Measurements from ENCODE around the gene CYB561A3. TPM values are rescaled to one million over a fixed set of nuclear protein-coding genes. Genes with fewer than 3 reads are reported as not detected.
A peak's percentile ranks its signal among the peaks of the same experiment; 100 is the strongest.

CYB561A3 gene
- total RNA-seq, 6 experiments from 2014 or later = 38.7 to 52.8 (median 46.7) TPM

DNA sequence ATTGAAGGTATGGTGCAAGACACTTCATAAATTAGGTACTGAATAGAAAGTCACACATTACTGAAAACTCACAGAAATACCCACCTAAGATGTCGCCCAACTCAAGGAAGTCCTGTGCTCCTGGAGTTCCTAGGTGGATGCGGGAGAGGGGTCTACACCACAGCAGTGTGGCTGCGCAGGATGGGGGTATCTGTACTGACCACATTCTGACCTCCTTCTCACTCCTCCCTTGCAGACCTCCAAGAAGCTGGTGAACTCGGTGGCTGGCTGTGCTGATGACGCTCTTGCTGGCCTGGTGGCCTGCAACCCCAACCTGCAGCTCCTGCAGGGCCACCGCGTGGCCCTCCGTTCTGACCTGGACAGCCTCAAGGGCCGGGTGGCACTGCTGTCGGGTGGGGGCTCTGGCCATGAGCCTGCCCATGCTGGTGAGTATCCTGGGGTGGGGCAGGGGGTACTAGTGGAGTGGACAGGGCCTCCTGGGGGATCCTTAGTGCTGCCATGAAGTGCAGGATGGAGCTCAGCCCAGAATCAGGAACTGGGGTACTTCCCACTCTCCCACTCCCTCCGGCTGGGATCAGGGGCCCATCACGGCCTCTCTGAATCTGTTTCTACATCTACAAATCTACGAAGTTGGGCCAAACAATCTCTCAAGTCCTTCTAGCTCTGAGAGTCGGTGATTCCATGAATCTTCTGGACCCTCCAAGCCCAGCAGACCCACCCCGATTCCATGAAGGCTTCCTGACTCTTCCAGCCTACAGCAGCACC is 23.8 kb downstream of the CYB561A3 start:
- no peak overlapping the region for H3K27ac Mint-ChIP-seq
- TF ChIP-seq, protein P1, sequence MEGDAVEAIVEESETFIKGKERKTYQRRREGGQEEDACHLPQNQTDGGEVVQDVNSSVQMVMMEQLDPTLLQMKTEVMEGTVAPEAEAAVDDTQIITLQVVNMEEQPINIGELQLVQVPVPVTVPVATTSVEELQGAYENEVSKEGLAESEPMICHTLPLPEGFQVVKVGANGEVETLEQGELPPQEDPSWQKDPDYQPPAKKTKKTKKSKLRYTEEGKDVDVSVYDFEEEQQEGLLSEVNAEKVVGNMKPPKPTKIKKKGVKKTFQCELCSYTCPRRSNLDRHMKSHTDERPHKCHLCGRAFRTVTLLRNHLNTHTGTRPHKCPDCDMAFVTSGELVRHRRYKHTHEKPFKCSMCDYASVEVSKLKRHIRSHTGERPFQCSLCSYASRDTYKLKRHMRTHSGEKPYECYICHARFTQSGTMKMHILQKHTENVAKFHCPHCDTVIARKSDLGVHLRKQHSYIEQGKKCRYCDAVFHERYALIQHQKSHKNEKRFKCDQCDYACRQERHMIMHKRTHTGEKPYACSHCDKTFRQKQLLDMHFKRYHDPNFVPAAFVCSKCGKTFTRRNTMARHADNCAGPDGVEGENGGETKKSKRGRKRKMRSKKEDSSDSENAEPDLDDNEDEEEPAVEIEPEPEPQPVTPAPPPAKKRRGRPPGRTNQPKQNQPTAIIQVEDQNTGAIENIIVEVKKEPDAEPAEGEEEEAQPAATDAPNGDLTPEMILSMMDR (IDR thresholded peaks at IDR 0.05) = no peak
- H3K36me3 Mint-ChIP-seq (ENCODE audit: low read depth) = no peaks in the 10 kb centered on the region
- no peaks in the 10 kb centered on the region for H3K27me3 Mint-ChIP-seq (ENCODE audit: insufficient read depth)
- no peak overlapping the region for H3K4me3 Mint-ChIP-seq
- DNase-seq = no peak
- no peaks in the 10 kb centered on the region for H3K9me3 Mint-ChIP-seq
- peaks cover 20% of the 10 kb centered on the region for H3K4me1 Mint-ChIP-seq (ENCODE audit: low read depth)

DNA sequence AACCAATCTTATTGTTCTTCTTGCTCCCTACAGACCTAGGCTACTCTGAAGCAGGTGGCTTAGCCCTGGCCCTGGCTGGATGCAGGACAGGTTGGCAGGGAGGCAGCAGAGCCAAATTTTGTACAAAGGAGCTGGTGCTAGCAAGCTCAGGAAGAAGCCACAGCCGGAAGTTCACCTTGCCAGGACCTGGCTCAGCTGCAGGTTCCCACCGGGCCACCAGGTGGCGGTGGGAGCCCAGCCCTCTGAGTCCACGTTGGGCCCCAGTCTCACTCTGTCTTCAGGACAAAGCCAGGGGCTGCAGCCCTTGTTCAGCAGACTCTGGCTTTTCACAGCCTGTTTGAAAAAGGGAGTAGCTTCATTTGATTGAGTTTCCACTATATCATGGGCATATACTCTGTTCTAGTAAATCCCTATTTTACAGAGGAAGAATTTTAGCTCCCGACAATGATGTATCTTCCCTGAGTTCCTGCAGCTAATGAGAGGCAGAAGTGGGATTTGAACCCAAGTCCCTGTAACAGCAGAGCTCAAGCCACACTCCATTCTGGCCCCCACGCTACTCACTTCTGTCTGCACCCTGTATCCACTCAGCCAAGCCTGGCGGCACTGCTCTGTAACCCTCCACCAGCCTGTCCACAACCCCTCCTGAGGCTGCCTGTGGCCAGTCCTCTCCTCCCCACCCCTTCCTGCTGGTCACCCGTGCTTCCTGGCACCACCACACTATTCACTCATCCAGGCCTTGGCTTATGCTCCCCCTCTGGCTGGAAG is 25.3 kb downstream of the CYB561A3 start:
- peak; percentile 38 for DNase-seq
- H3K36me3 Mint-ChIP-seq (ENCODE audit: low read depth) = peaks cover 11% of the 10 kb centered on the region
- TF ChIP-seq, protein P1 (IDR thresholded peaks at IDR 0.05) = peak; percentile 98
- no peaks in the 10 kb centered on the region for H3K9me3 Mint-ChIP-seq
- H3K27me3 Mint-ChIP-seq (ENCODE audit: insufficient read depth) = no peaks in the 10 kb centered on the region; the same call in 1 of the 2 replicates
- no peak overlapping the region for H3K4me3 Mint-ChIP-seq
- H3K27ac Mint-ChIP-seq = peak overlapping the region; percentile 33; the same call in 1 of the 2 replicates
- H3K4me1 Mint-ChIP-seq (ENCODE audit: low read depth) = peaks cover 30% of the 10 kb centered on the region

DNA sequence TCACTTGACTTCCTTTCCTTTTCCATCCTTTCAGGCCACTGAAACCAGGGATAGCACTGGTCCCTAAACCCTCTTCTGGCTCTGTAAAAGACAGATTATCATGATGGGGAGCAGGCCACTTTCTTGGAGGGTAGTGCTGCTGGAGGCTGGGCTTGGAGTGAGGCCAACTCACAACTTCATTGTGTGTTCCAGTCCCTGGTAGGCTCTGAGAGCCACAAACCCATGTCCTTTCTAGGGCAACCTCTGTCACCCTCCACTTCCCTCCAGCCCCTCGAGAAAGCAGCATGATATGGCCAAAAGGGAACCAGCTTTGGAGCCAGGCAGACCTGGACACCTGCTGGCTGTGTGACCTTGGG is 26.3 kb downstream of the CYB561A3 start:
- Mint-ChIP-seq H3K27me3 (ENCODE audit: insufficient read depth) (peaks cover 1% of the 10 kb centered on the region; the same call in 1 of the 2 replicates), H3K4me3 (no peak overlapping the region), H3K4me1 (ENCODE audit: low read depth) (peaks cover 40% of the 10 kb centered on the region), H3K9me3 (no peaks in the 10 kb centered on the region), H3K36me3 (ENCODE audit: low read depth) (peaks cover 17% of the 10 kb centered on the region), H3K27ac (no peak overlapping the region)
- DNase-seq = no peak
- TF ChIP-seq, protein P1 (IDR thresholded peaks at IDR 0.05) = no peak

DNA sequence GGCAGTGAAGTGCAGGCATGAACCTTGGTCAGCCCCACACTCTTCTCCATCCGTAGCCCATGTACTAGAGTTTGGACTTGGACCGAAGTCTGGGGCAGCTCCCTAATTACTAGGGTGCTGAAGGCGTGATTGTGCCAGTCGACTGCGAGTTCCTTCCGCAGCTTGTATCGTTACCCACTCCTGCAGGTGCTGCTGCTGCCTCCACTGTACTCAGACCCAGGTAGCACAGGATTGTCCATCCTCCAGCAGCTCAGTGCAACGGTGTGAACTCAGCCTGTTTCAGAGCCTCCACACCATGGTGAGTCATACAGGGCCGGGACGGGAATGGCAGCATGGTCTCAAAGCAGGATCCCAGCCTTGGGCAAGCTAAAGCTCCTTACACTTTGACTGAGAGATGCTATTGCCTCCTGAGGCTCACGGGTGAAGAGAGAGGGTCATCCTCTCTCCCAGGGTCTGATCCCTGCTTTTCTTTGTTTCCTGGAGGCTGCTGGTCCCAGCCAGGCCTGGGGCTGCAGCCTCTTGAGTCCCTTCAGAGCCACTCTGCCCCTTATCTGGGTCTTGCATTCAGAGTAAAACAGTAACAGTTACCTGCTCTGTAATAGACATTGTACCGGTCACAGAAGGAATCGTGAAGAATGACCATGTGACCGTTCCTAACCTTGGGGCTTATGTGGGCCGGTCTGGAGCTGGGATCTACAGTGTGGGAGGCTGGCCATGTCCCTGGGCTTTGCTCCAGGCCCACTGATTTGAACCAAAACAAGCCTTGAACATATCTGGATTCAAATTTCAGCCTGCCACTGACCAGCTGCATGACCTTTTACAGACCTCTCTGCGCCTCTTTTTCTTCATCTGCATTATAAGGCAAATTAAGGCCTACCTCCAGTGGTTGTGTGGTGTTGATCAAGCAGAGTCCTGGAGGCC is 27.0 kb downstream of the CYB561A3 start:
- H3K27me3 Mint-ChIP-seq (ENCODE audit: insufficient read depth) = peaks cover 1% of the 10 kb centered on the region; the same call in 1 of the 2 replicates
- H3K36me3 Mint-ChIP-seq (ENCODE audit: low read depth) = peaks cover 24% of the 10 kb centered on the region
- H3K4me1 Mint-ChIP-seq (ENCODE audit: low read depth) = peaks cover 47% of the 10 kb centered on the region
- H3K4me3 Mint-ChIP-seq = peak overlapping the region; percentile 93
- peak overlapping the region; percentile 85 for H3K27ac Mint-ChIP-seq
- TF ChIP-seq, protein P1 (IDR thresholded peaks at IDR 0.05) = no peak
- no peaks in the 10 kb centered on the region for H3K9me3 Mint-ChIP-seq
- peak; percentile 40 for DNase-seq
